Fibroblast of skin of left biceps (primary cell): ENCODE measurements around the gene ENPP4.
"Not testable (repeated sequence)": the region's sequence is repeated elsewhere in the genome, so short reads cannot be mapped to it uniquely, and the experiment has no call there.

Source experiments
- DNase-seq, 2 experiments: peaks; one replicate each; pipeline ENCODE4 v3.0.0-alpha.2; 2013; ENCODE audit warnings: low read depth in 2 of 2

The ENPP4 gene

GRCh38 chr6:46130666-46131065 lies 877 bp downstream of the ENPP4 start:
- DNase-seq = no peak

- DNase-seq = not testable (repeated sequence)
These were observed 1.5 kb downstream of the ENPP4 start for GRCh38 chr6:46131291-46131690.

GRCh38 chr6:46134216-46134615 lies 4.4 kb downstream of the ENPP4 start:
- DNase-seq = no peak

GRCh38 chr6:46135176-46135575 lies 5.4 kb downstream of the ENPP4 start:
- DNase-seq = no peak

- DNase-seq = no peak
These were observed 7.0 kb downstream of the ENPP4 start for GRCh38 chr6:46136831-46137230.

- no peak for DNase-seq
These were observed 7.6 kb downstream of the ENPP4 start for GRCh38 chr6:46137387-46137786.

GRCh38 chr6:46138281-46138680 lies 8.5 kb downstream of the ENPP4 start:
- no peak for DNase-seq

- DNase-seq = no peak
These were observed 14.5 kb downstream of the ENPP4 start for GRCh38 chr6:46144270-46144669.

GRCh38 chr6:46149066-46149465 lies 19.3 kb downstream of the ENPP4 start:
- DNase-seq = not testable (repeated sequence)

GRCh38 chr6:46156701-46157100 lies 26.9 kb downstream of the ENPP4 start:
- DNase-seq = no peak

GRCh38 chr6:46159229-46159628 lies 29.4 kb downstream of the ENPP4 start:
- DNase-seq = no peak

- no peak for DNase-seq
These were observed 30.3 kb downstream of the ENPP4 start for GRCh38 chr6:46160102-46160501.

GRCh38 chr6:46170357-46171289 lies 40.8 kb downstream of the ENPP4 start, which contains the start of gene ENPP5:
TSS of gene ENPP5 (minus strand) at chr6:46170980. CDS start at chr6:46168262, 2,718 bp downstream.
- no peak for DNase-seq

- no peak for DNase-seq
These were observed 42.4 kb downstream of the ENPP4 start for GRCh38 chr6:46172176-46172575.

- DNase-seq = no peak
These were observed 45.1 kb downstream of the ENPP4 start for GRCh38 chr6:46174904-46175303.

GRCh38 chr6:46175446-46175845 lies 45.7 kb downstream of the ENPP4 start:
- DNase-seq = peak in 1 of 2 experiments; percentile 9

- no peak for DNase-seq
These were observed 46.2 kb downstream of the ENPP4 start for GRCh38 chr6:46175976-46176375.

GRCh38 chr6:46184114-46184513 lies 54.3 kb downstream of the ENPP4 start:
- peak; percentile 87 to 90 for DNase-seq

GRCh38 chr6:46186583-46186982 lies 56.8 kb downstream of the ENPP4 start:
- DNase-seq = no peak

- no peak for DNase-seq
These were observed 59.9 kb downstream of the ENPP4 start for GRCh38 chr6:46189726-46190125.

- DNase-seq = no peak
These were observed 61.1 kb downstream of the ENPP4 start for GRCh38 chr6:46190889-46191288.

GRCh38 chr6:46191961-46192360 lies 62.2 kb downstream of the ENPP4 start:
- DNase-seq = peak; percentile 62 to 66
